AG04449 (cell line): ENCODE measurements around the gene RAX.

Source experiments
- CTCF ChIA-PET: fragments of 350-600 bp; formaldehyde crosslinking; extraction: SDS; loops from one replicate; lab custom pipeline; 2021; ENCODE audit warnings: antibody characterized with exemption; lab: Yijun Ruan, JAX
- POLR2A ChIA-PET: fragments of 400-600, 350-600 bp; formaldehyde crosslinking; extraction: SDS; loops from one replicate; lab custom pipeline; 2020; ENCODE audit warnings: antibody characterized with exemption, inconsistent platforms; lab: Yijun Ruan, JAX
- DNase-seq: peaks from one replicate; pipeline ENCODE4 v3.0.0-alpha.2; 2010; ENCODE audit warnings: low read depth, low spot score
- H3K4me3 ChIP-seq: 2 replicates; pipeline ENCODE4 v1.5.1; 2011; ENCODE audit warnings: low read depth, mild to moderate bottlenecking, control low read depth, low read length
- CTCF ChIP-seq: IDR thresholded peaks from one replicate; pipeline ENCODE4 v1.5.1; 2011; ENCODE audit warnings: mild to moderate bottlenecking, moderate library complexity, low read length, control low read depth, inconsistent platforms; ENCODE audit not compliant: insufficient read depth; ENCODE audit errors: missing control alignments

Gene RAX

GRCh38 chr18:59278793-59279192 lies 5.5 kb upstream of the RAX start:
- no peak for DNase-seq
- ChIA-PET POLR2A (interaction anchor here (0.5 kb wide), 1 partner anchor 11 kb away, joined by 4 read pairs; no protein-coding TSS in a partner anchor), CTCF (interaction anchor here (0.8 to 4.1 kb wide), 4 partner anchors 8 to 124 kb away, joined by 3 to 18 read pairs (median 6); no protein-coding TSS in a partner anchor)
- TF ChIP-seq CTCF = no peak
- H3K4me3 ChIP-seq = no peak overlapping the region

DNA sequence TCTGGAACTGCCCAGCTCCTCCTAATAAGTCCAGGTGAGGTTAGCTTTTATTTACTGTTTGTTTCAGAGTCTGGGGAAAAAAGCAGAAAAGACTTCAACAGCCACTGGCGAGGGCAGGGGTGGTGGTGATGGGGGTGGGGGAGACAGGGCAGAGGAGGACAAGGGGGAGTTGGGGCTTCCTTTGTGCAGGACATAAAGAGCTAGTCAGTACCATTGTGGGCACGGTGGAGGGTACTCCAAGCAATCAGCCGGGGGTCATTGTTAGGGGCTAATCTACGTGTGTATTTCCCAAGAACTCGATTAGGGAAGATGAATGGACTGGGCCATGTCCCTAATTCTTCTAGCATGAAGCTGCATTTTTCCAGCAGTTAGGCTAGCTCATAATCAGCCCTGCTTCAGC lies 2.8 kb upstream of the RAX start:
- no peak for DNase-seq
- ChIA-PET CTCF (interaction anchor here (1.1 to 3.3 kb wide), 4 partner anchors 10 to 127 kb away, joined by 3 to 10 read pairs (median 4); no protein-coding TSS in a partner anchor), POLR2A (interaction anchor here (0.6 kb wide), 1 partner anchor 106 kb away, joined by 3 read pairs; no protein-coding TSS in a partner anchor)
- H3K4me3 ChIP-seq = no peak overlapping the region
- TF ChIP-seq CTCF = no peak

GRCh38 chr18:59275406-59275949 lies 2.2 kb upstream of the RAX start:
- ChIA-PET POLR2A (no interaction called here), CTCF (interaction anchor here (1.0 to 3.3 kb wide), 5 partner anchors 9 to 127 kb away, joined by 3 to 10 read pairs (median 4); no protein-coding TSS in a partner anchor)
- H3K4me3 ChIP-seq = no peak overlapping the region
- DNase-seq = no peak
- no peak for TF ChIP-seq CTCF

GRCh38 chr18:59274533-59274928 lies 1.3 kb upstream of the RAX start:
- H3K4me3 ChIP-seq = no peak overlapping the region
- ChIA-PET POLR2A (no interaction called here), CTCF (interaction anchor here (1.4 to 3.3 kb wide), 3 partner anchors 26 to 128 kb away, joined by 3 to 10 read pairs (median 7); no protein-coding TSS in a partner anchor)
- TF ChIP-seq CTCF = no peak
- no peak for DNase-seq

GRCh38 chr18:59273759-59274532 lies 692 bp upstream of the RAX start:
- no peak for DNase-seq
- no peak overlapping the region for H3K4me3 ChIP-seq
- no peak for TF ChIP-seq CTCF
- CTCF ChIA-PET = interaction anchor here (1.0 to 5.2 kb wide), 7 partner anchors 10 to 190 kb away, joined by 4 to 24 read pairs (median 7); no protein-coding TSS in a partner anchor
- POLR2A ChIA-PET = no interaction called here
